Prostate gland (tissue), 2 donors: Measurements from ENCODE around the gene KANK2.

Source experiments
- CTCF ChIP-seq, 4 experiments: fragments of 200-600 bp in 2 of 4; fragments of 450-650 bp in 2 of 4; sonication (generic) in 2 of 4; IDR thresholded peaks; 1 replicate in 3 of 4; 2 replicates in 1 of 4; pipeline ENCODE4 v1.5.1; 2016 to 2019; ENCODE audit warnings: antibody characterized with exemption in 4 of 4, mild to moderate bottlenecking in 2 of 4, moderate library complexity in 2 of 4
- POLR2A ChIP-seq: fragments of 450-650 bp; IDR thresholded peaks from one replicate; pipeline ENCODE4 v1.6.1; 2016; ENCODE audit warnings: antibody characterized with exemption, mild to moderate bottlenecking

DNA sequence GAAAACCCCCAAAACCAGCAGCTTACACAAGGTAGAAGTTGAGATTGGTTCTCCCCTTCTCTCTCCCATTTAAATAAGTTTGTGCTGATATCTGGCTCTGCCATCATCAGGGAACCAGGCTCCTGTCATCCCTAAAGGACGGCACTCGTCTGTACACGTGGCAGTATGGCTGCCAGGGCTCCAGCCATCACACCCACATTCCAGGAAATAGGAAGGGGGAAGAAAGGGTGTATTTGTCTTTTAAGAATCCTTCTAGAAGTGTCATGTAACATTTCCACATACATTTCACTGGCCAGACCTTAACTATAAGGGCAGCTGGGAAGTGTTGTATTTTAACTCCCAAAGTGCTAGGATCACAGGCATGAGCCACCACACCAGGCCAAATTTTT, 51.8 kb downstream of the KANK2 start:
- TF ChIP-seq CTCF (IDR thresholded peaks at IDR 0.05), result no peak
- TF ChIP-seq POLR2A, result no peak
